ENCODE data around the gene PLEKHD1. TPM values are rescaled to one million over a fixed set of nuclear protein-coding genes. Genes with fewer than 3 reads are reported as not detected.
A peak's percentile ranks its signal among the peaks of the same experiment; 100 is the strongest.

Gene PLEKHD1
- total RNA-seq, 1 donor = 0.09 TPM

DNA sequence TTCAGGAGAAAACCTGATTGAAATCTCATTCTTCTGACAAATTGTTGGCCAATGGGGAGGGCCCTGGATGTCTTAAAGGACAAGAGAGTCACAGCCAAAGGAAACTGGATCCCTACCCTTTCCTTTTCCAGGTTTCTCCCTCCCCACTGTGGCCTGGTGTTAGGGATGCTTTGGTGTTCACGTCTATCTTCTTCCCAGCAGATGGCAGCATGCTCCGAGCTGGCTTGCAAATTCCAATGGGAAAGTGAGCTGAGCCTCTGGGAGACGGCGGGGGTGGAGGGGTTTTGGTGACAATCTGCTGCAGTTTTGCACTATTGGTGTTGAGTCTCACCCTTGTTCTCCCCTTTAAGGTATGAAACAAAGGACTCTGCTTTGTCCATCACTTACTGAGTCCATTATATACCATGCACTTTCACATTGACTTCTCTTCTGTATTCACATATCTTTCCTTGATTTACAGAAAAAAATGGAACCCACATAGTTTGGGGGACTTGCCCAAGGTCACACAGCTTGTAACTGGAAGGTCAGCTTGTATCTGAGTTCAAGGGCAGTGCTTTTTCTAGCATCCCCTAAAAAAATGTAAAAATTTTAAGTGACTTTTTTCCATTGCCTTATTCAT, 50.8 kb downstream of the PLEKHD1 start:
- peak; percentile 66 for DNase-seq (ENCODE audit: low read depth)
- TF ChIP-seq, protein P1, sequence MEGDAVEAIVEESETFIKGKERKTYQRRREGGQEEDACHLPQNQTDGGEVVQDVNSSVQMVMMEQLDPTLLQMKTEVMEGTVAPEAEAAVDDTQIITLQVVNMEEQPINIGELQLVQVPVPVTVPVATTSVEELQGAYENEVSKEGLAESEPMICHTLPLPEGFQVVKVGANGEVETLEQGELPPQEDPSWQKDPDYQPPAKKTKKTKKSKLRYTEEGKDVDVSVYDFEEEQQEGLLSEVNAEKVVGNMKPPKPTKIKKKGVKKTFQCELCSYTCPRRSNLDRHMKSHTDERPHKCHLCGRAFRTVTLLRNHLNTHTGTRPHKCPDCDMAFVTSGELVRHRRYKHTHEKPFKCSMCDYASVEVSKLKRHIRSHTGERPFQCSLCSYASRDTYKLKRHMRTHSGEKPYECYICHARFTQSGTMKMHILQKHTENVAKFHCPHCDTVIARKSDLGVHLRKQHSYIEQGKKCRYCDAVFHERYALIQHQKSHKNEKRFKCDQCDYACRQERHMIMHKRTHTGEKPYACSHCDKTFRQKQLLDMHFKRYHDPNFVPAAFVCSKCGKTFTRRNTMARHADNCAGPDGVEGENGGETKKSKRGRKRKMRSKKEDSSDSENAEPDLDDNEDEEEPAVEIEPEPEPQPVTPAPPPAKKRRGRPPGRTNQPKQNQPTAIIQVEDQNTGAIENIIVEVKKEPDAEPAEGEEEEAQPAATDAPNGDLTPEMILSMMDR (IDR thresholded peaks at IDR 0.05; ENCODE audit: insufficient read depth, low read length) = peak; percentile 90

DNA sequence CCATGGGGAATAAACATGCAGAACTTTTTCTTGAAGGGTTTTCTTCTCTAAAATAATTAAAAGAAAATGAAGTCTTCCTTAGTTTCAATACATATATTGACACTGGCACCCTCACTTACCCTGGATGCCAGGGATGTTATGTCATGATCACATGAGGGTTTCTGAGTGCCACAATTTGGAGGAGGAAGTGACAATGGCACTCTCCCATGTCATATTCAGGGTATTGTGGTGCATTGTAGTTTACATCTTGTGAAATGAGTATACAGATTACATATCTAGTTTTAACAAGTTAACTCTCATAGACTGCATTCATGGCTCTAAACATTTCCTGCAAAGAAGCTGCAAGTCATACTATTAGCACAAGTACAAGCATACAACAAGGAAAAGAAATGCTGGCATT, 52.4 kb downstream of the PLEKHD1 start:
- DNase-seq (ENCODE audit: low read depth) = no peak
- no peak overlapping the region for H3K4me3 ChIP-seq (ENCODE audit: low read depth, low read length)
- TF ChIP-seq, protein P1 (IDR thresholded peaks at IDR 0.05; ENCODE audit: insufficient read depth, low read length) = no peak

More for the DNA sequence above, 50.8 kb downstream of the PLEKHD1 start:
- H3K4me3 ChIP-seq (ENCODE audit: low read depth, low read length) = no peak overlapping the region

DNA sequence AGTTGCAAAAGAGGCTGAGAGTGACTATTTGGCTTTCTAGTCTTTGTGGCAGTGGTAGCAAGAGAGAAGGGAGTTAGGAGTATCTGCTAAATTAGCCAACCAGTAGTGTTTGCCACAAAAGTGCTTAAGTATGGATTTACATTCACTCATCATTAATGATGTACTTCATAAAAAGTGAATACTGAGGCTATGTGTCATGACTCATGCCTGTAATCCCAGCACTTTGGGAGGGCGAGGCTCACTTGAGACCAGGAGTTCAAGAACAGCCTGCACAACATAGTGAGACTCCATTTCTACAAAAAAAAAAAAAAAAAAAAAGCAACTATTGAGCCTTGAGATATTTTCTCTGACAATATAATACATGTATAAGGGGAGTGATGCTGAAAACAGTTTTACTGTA, 53.4 kb downstream of the PLEKHD1 start:
- no peak for DNase-seq (ENCODE audit: low read depth)
- H3K4me3 ChIP-seq (ENCODE audit: low read depth, low read length) = no peak overlapping the region
- TF ChIP-seq, protein P1 (IDR thresholded peaks at IDR 0.05; ENCODE audit: insufficient read depth, low read length) = no peak

DNA sequence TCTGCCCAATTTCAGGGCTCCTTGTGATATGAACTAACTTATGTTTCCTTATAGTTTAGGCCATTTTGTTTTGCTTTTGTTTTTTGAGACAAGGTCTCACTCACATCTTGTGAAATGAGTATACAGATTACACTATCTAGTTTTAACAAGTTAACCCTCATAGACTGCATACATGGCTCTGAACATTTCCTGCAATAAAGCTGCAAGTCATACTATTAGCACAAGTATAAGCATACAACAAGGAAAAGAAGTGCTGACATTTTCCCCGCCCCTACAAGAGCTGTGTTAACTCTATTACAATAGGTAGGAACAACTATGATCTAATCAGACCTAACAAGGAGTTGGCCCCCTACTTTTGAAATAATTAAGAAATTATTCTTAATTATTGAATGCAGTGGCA, 54.2 kb downstream of the PLEKHD1 start:
- H3K4me3 ChIP-seq (ENCODE audit: low read depth, low read length) = no peak overlapping the region
- TF ChIP-seq, protein P1 (IDR thresholded peaks at IDR 0.05; ENCODE audit: insufficient read depth, low read length) = no peak
- DNase-seq (ENCODE audit: low read depth) = no peak

DNA sequence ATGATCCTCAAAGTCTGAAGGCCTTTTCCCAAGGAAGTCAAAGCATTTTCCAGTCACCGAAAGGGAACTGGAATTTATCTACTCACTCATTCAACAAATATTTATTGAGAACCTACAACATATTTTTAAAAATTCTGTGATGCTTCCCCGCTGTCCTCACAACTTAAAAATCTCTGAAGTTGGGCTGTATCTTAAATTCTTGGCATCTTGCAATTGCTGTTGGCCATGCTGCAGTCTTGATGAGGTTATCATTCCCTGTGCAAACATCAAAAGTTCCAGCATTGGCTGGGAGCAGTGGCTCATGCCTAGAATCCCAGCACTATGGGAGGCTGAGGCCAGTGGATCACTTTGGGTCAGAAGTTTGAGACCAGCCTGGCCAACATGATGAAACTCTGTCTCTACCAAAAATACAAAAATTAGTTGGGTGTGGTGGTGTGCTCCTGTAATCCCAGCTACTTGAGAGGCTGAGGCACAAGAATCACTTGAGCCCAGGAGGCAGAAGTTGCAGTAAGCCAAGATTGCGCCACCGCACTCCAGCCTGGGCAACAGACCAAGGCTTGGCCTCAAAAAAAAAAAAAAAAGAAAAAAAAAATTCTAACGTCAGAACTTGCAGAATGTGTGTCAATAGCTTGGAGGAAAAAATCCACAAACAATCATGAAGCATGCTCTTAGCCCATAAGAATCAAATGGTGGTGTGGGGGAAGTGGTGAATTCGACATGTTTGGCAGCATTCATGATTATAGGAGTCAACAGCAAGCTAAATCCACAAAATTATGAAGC, 55.3 kb downstream of the PLEKHD1 start:
- TF ChIP-seq, protein P1 (IDR thresholded peaks at IDR 0.05; ENCODE audit: insufficient read depth, low read length) = no peak
- DNase-seq (ENCODE audit: low read depth) = peak; percentile 85
- no peak overlapping the region for H3K4me3 ChIP-seq (ENCODE audit: low read depth, low read length)

DNA sequence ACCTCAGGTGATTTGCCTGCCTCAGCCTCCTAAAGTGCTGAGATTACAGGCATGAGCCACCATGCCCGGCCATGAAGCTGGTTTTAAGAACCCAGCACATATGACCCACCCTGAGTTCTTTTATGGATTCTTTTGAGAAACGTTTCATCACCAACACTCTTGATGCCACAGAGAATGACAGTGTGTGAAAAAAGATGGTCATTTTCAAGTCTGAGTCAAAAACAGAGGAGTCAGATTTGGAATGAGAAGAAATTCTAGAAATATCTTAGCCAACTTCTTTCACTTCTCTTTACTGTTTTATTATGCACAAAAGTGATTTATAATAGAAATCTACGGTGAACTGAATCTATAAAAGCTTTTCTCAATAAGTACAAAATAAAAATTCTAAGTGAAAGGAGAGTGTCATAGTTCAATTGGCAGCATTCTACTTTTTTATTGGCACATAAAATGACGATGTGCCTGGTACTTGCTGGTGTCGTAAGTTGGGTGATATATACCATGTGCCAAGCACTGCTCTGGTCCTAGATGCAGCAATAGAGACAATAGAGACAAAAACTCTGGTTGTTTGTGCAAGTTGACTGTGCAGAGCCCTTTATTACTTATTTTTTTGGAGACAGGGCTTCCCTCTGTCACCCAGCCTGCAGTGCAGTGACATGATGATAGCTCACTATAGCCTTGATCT, 56.3 kb downstream of the PLEKHD1 start:
- TF ChIP-seq, protein P1 (IDR thresholded peaks at IDR 0.05; ENCODE audit: insufficient read depth, low read length) = no peak
- H3K4me3 ChIP-seq (ENCODE audit: low read depth, low read length) = no peak overlapping the region
- no peak for DNase-seq (ENCODE audit: low read depth)

Data from fibroblast of the aortic adventitia (primary cell).